Left lobe of liver (tissue), 2 donors: Measurements from ENCODE around the gene GLYR1. TPM values are rescaled to one million over a fixed set of nuclear protein-coding genes. Genes with fewer than 3 reads are reported as not detected.

Experiments
- ATAC-seq: fragments of 200-7000 bp; cut with Tn5 transposase; one replicate; pipeline ENCODE4 v1.9.1; 2020; ENCODE audit warnings: mild to moderate bottlenecking, moderate library complexity
- DNase-seq: peaks from one replicate; pipeline ENCODE4 v3.0.0-alpha.2; 2020; ENCODE audit warnings: low spot score
- total RNA-seq: library from RNA; stranded (reverse); gene quantifications from one replicate; pipeline ENCODE4 v1.2.1, GENCODE V29; 2021
- donor health status: DM: no; HTN: no; CAD: no; lungs with moderate emphysema.
- donor health status: DM: no; HTN: yes; CAD: no.

GLYR1 gene
- total RNA-seq, 1 donor from 2014 or later, result 47.1 TPM

GRCh38 chr16:4813251-4814003, 33.7 kb downstream of the GLYR1 start:
- ATAC-seq, result no peak
- DNase-seq, result no peak

- no peak for ATAC-seq
- no peak for DNase-seq
Measured at GRCh38 chr16:4811773-4812172, 35.3 kb downstream of the GLYR1 start.

GRCh38 chr16:4811242-4811641, 35.8 kb downstream of the GLYR1 start:
- ATAC-seq (no peak), DNase-seq (no peak)

- DNase-seq (no peak), ATAC-seq (no peak)
Measured at GRCh38 chr16:4806280-4806679, 40.8 kb downstream of the GLYR1 start.

- DNase-seq (no peak), ATAC-seq (no peak)
Measured at GRCh38 chr16:4805231-4805630, 41.9 kb downstream of the GLYR1 start.

- no peak for ATAC-seq
- no peak for DNase-seq
Measured at GRCh38 chr16:4803898-4804762, 43.0 kb downstream of the GLYR1 start.

GRCh38 chr16:4803401-4803844, 43.7 kb downstream of the GLYR1 start:
- ATAC-seq (no peak), DNase-seq (no peak)

- DNase-seq (peak; percentile 93), ATAC-seq (peak; percentile 89)
Measured at GRCh38 chr16:4802659-4803287, 44.3 kb downstream of the GLYR1 start.

GRCh38 chr16:4801962-4802658, 45.0 kb downstream of the GLYR1 start, which contains the start of gene ROGDI:
ROGDI (minus strand) TSS chr16:4802633; CDS start chr16:4802571, 62 bp downstream.
- DNase-seq (peak; percentile 93), ATAC-seq (peak; percentile 76)

- ATAC-seq (no peak), DNase-seq (no peak)
Measured at GRCh38 chr16:4801051-4801961, 45.8 kb downstream of the GLYR1 start.

- ATAC-seq (no peak), DNase-seq (peak; percentile 54)
Measured at GRCh38 chr16:4800290-4801041, 46.6 kb downstream of the GLYR1 start.

- DNase-seq (no peak), ATAC-seq (no peak)
Measured at GRCh38 chr16:4799171-4799855, 47.8 kb downstream of the GLYR1 start.

- DNase-seq (no peak), ATAC-seq (no peak)
Measured at GRCh38 chr16:4798456-4798855, 48.6 kb downstream of the GLYR1 start.

- no peak for ATAC-seq
- DNase-seq, result no peak
Measured at GRCh38 chr16:4797805-4798252, 49.3 kb downstream of the GLYR1 start.

- no peak for DNase-seq
- ATAC-seq, result no peak
Measured at GRCh38 chr16:4796982-4797804, 49.9 kb downstream of the GLYR1 start.

- no peak for DNase-seq
- ATAC-seq, result no peak
Measured at GRCh38 chr16:4795828-4796572, 51.1 kb downstream of the GLYR1 start.
